ENCODE measurements around the gene SLC35A4. TPM values are rescaled to one million over a fixed set of nuclear protein-coding genes. Genes with fewer than 3 reads are reported as not detected.

SLC35A4 gene
- polyA plus RNA-seq: 63.1 to 95.7 TPM (median 63.5 TPM) in 3 replicates
- 7.7 TPM for polyA plus RNA-seq (2011; ENCODE audit: low read depth)
- polyA plus RNA-seq (2011; cell fraction: cytosol; rRNA removed): 80.5 and 89.5 TPM in 2 replicates
- polyA plus RNA-seq (2011; cell fraction: nucleus; rRNA removed): 65.0 and 85.0 TPM in 2 replicates
- polyA plus RNA-seq (2012; ENCODE audit: low replicate concordance): 69.7 and 77.9 TPM in 2 replicates
- polyA minus RNA-seq: 70.9 to 195 TPM (median 80.6 TPM) in 3 replicates
- 38.2 TPM for polyA minus RNA-seq (2011; cell fraction: cytosol; rRNA and poly(A)+ RNA removed)
- 16.8 and 37.3 TPM in 2 replicates for polyA minus RNA-seq (2011; cell fraction: nucleus; rRNA and poly(A)+ RNA removed)

DNA sequence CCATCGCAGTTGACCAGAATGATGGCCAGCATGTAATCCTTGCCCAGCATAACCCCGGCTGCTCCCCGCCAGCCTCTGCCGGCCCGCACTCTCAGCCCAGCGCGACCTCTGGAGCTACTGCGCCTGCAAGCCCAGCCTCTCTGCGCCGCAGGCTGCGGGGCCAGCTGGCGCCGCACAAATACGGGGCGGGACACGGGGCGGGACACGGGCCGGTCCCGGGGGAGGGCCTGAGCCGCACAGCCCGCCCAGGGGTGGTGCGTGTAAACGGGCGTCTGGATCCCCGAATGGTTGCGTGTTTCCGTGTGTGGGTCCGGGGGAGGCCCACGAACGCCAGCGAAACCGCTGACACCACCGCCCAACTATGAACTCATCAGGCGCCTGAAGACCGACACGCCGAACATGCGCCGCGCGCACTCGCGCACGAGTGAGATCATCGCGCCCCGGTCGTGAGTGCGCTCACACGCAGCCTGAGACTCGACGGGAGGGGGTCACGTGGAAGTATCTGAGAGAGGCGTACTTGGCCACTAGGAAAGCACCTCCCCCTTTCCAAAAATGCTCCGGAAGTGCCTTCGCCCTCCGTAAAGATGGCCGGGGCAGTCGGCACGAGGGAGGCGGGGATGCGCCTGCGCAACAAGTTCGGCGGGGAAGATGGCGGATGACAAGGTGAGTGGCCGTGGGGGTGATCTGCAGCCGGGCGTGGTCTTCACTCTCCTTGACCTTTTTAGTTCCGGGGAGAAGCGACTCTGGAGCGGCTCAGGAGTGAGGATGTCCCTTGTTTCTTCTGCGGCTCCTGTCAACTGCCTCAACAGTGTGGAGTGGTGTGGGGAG is at the start of gene SLC35A4, which contains the start of gene APBB3:
Gene SLC35A4 (plus strand): TSS at position 633 of the 828 bp plus-strand sequence. CDS start 2,342 bp downstream, outside the sequence.
Gene APBB3 (minus strand): TSS at position 403 of the 828 bp plus-strand sequence. CDS start 353 bp downstream, at position 50.
- H3K4me2 ChIP-seq (ENCODE audit: control insufficient read depth, extremely low read depth, insufficient read depth, low read depth, low read length): peak within 1 kb of the TSS; percentile 93
- no peaks in the 10 kb centered on the region for H3K27me3 ChIP-seq (ENCODE audit: control insufficient read depth, extremely low read depth, insufficient read depth, low read length)
- H3K9ac ChIP-seq (ENCODE audit: control insufficient read depth, extremely low read depth, insufficient read depth, low read length): peak within 1 kb of the TSS; percentile 93
- TF ChIP-seq, protein P1, sequence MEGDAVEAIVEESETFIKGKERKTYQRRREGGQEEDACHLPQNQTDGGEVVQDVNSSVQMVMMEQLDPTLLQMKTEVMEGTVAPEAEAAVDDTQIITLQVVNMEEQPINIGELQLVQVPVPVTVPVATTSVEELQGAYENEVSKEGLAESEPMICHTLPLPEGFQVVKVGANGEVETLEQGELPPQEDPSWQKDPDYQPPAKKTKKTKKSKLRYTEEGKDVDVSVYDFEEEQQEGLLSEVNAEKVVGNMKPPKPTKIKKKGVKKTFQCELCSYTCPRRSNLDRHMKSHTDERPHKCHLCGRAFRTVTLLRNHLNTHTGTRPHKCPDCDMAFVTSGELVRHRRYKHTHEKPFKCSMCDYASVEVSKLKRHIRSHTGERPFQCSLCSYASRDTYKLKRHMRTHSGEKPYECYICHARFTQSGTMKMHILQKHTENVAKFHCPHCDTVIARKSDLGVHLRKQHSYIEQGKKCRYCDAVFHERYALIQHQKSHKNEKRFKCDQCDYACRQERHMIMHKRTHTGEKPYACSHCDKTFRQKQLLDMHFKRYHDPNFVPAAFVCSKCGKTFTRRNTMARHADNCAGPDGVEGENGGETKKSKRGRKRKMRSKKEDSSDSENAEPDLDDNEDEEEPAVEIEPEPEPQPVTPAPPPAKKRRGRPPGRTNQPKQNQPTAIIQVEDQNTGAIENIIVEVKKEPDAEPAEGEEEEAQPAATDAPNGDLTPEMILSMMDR (optimal IDR thresholded peaks at IDR 0.05 in 1 of 3, IDR thresholded peaks at IDR 0.05 in 1 of 3, conservative IDR thresholded peaks at IDR 0.05 in 1 of 3; ENCODE audit: extremely low read depth in 1 of 3, insufficient read depth in 2 of 3, low read length in 3 of 3): no peak
- TF ChIP-seq EZH2 (IDR thresholded peaks at IDR 0.05; ENCODE audit: low read length): no peak
- DNase-seq (ENCODE audit: low read depth, low spot score) (peak; percentile 92), FAIRE-seq (peak; percentile 71)
- H3K4me1 ChIP-seq (ENCODE audit: control insufficient read depth, extremely low read depth, insufficient read depth, low read length): peaks cover 23% of the 10 kb centered on the region
- peak within 1 kb of the TSS; percentile 73 to 95 (median 87) for H3K4me3 ChIP-seq (ENCODE audit: control insufficient read depth in 2 of 3, extremely low read depth in 1 of 3, insufficient read depth in 2 of 3, low read depth in 1 of 3, low read length in 3 of 3)
- H3K79me2 ChIP-seq (ENCODE audit: control insufficient read depth, insufficient read depth, low read length): peaks cover 26% of the 10 kb centered on the region
- H2AFZ ChIP-seq (ENCODE audit: control insufficient read depth, low read length): peak within 1 kb of the TSS; percentile 87
- dilution Hi-C loops (cut with MboI; ENCODE audit: extremely low pct_ligation_motif_present, low sequenced_read_pairs): no loop called here
- H3K9me3 ChIP-seq (ENCODE audit: control insufficient read depth, low read depth, low read length): no peaks in the 10 kb centered on the region
- no peaks in the 10 kb centered on the region for H4K20me1 ChIP-seq (ENCODE audit: control insufficient read depth, extremely low read depth, insufficient read depth, low read length)
- peaks cover 16 to 23% of the 10 kb centered on the region in 2 experiments for H3K36me3 ChIP-seq (ENCODE audit: control insufficient read depth in 2 of 2, extremely low read depth in 1 of 2, insufficient read depth in 2 of 2, low read length in 2 of 2)
- peak within 1 kb of the TSS; percentile 93 for H3K27ac ChIP-seq (ENCODE audit: control insufficient read depth, insufficient read depth, low read length)
- no peaks in the 10 kb centered on the region for H3K9me1 ChIP-seq (ENCODE audit: control insufficient read depth, extremely low read depth, insufficient read depth, low read length)

DNA sequence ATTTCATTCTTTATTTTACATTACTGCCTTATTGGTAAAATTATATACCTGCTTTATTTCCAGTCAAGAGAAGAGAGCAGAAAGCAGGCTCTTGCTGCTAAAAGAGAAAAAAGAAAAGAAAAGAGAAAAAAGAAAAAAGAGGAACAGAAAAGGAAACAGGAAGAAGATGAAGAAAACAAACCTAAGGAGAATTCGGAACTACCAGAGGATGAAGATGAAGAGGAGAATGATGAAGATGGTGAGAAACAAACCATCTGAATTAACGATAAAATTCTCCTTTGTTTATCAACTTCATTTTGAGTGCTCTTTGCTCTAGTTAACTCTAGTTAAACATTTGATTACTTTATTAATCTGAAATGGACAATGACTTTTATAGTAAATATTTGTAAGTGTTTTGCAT is 40.6 kb upstream of the SLC35A4 start:
- Histone ChIP-seq H3K4me3 (ENCODE audit: control insufficient read depth in 2 of 3, extremely low read depth in 1 of 3, insufficient read depth in 2 of 3, low read depth in 1 of 3, low read length in 3 of 3) (no peak overlapping the region), H3K9me3 (ENCODE audit: control insufficient read depth, low read depth, low read length) (no peaks in the 10 kb centered on the region), H3K4me2 (ENCODE audit: control insufficient read depth, extremely low read depth, insufficient read depth, low read depth, low read length) (no peak overlapping the region), H4K20me1 (ENCODE audit: control insufficient read depth, extremely low read depth, insufficient read depth, low read length) (no peaks in the 10 kb centered on the region), H3K27me3 (ENCODE audit: control insufficient read depth, extremely low read depth, insufficient read depth, low read length) (no peaks in the 10 kb centered on the region), H3K36me3 (ENCODE audit: control insufficient read depth in 2 of 2, extremely low read depth in 1 of 2, insufficient read depth in 2 of 2, low read length in 2 of 2) (peaks cover 12 to 14% of the 10 kb centered on the region in 2 experiments), H3K79me2 (ENCODE audit: control insufficient read depth, insufficient read depth, low read length) (no peaks in the 10 kb centered on the region), H3K27ac (ENCODE audit: control insufficient read depth, insufficient read depth, low read length) (no peak overlapping the region), H3K9ac (ENCODE audit: control insufficient read depth, extremely low read depth, insufficient read depth, low read length) (no peak overlapping the region), H3K9me1 (ENCODE audit: control insufficient read depth, extremely low read depth, insufficient read depth, low read length) (no peaks in the 10 kb centered on the region), H2AFZ (ENCODE audit: control insufficient read depth, low read length) (no peak overlapping the region), H3K4me1 (ENCODE audit: control insufficient read depth, extremely low read depth, insufficient read depth, low read length) (no peaks in the 10 kb centered on the region)
- FAIRE-seq (no peak), DNase-seq (ENCODE audit: low read depth, low spot score) (no peak)
- TF ChIP-seq, protein P1 (optimal IDR thresholded peaks at IDR 0.05 in 1 of 3, IDR thresholded peaks at IDR 0.05 in 1 of 3, conservative IDR thresholded peaks at IDR 0.05 in 1 of 3; ENCODE audit: extremely low read depth in 1 of 3, insufficient read depth in 2 of 3, low read length in 3 of 3): no peak
- TF ChIP-seq EZH2 (IDR thresholded peaks at IDR 0.05; ENCODE audit: low read length): no peak
- dilution Hi-C loops (cut with MboI; ENCODE audit: extremely low pct_ligation_motif_present, low sequenced_read_pairs): no loop called here
